ENCODE measurements around the gene SLC35A3. TPM values are rescaled to one million over a fixed set of nuclear protein-coding genes. Genes with fewer than 3 reads are reported as not detected.

The SLC35A3 gene
- total RNA-seq, 1 donor, result 24.6 TPM

GRCh38 chr1:100065183-100065968 lies 95.6 kb downstream of the SLC35A3 start:
- Histone ChIP-seq H3K27ac (ENCODE audit: low read depth, low read length) (no peak overlapping the region), H3K4me1 (ENCODE audit: insufficient read depth, low read length) (no peaks in the 10 kb centered on the region), H2AFZ (ENCODE audit: low read length) (no peak overlapping the region), H3K4me2 (ENCODE audit: insufficient read depth, low read length) (no peak overlapping the region), H4K20me1 (ENCODE audit: insufficient read depth, low read length) (no peaks in the 10 kb centered on the region), H3K4me3 (ENCODE audit: insufficient read depth, low read length) (no peak overlapping the region), H3K27me3 (ENCODE audit: insufficient read depth, low read length) (no peaks in the 10 kb centered on the region), H3K36me3 (ENCODE audit: insufficient read depth, low read length) (peaks cover 62% of the 10 kb centered on the region), H3K9me3 (ENCODE audit: low read depth, low read length) (no peaks in the 10 kb centered on the region), H3K79me2 (ENCODE audit: insufficient read depth, low read length) (peaks cover 34% of the 10 kb centered on the region)
- DNase-seq (ENCODE audit: insufficient read length, low spot score, missing footprints), result no peak
- no peak for TF ChIP-seq CTCF (IDR thresholded peaks at IDR 0.05; ENCODE audit: extremely low read depth, low read depth, low read length)

- Histone ChIP-seq H3K4me1 (ENCODE audit: insufficient read depth, low read length) (no peaks in the 10 kb centered on the region), H2AFZ (ENCODE audit: low read length) (no peak overlapping the region), H3K4me3 (ENCODE audit: insufficient read depth, low read length) (no peak overlapping the region), H3K4me2 (ENCODE audit: insufficient read depth, low read length) (no peak overlapping the region), H3K36me3 (ENCODE audit: insufficient read depth, low read length) (peaks cover 58% of the 10 kb centered on the region), H3K9me3 (ENCODE audit: low read depth, low read length) (no peaks in the 10 kb centered on the region), H3K27ac (ENCODE audit: low read depth, low read length) (no peak overlapping the region), H4K20me1 (ENCODE audit: insufficient read depth, low read length) (no peaks in the 10 kb centered on the region), H3K27me3 (ENCODE audit: insufficient read depth, low read length) (no peaks in the 10 kb centered on the region), H3K79me2 (ENCODE audit: insufficient read depth, low read length) (peaks cover 29% of the 10 kb centered on the region)
- DNase-seq (ENCODE audit: insufficient read length, low spot score, missing footprints), result no peak
- no peak for TF ChIP-seq CTCF (IDR thresholded peaks at IDR 0.05; ENCODE audit: extremely low read depth, low read depth, low read length)
Measured at GRCh38 chr1:100065969-100066227, 96.1 kb downstream of the SLC35A3 start.

- Histone ChIP-seq H4K20me1 (ENCODE audit: insufficient read depth, low read length) (no peaks in the 10 kb centered on the region), H2AFZ (ENCODE audit: low read length) (no peak overlapping the region), H3K27ac (ENCODE audit: low read depth, low read length) (no peak overlapping the region), H3K79me2 (ENCODE audit: insufficient read depth, low read length) (peaks cover 23% of the 10 kb centered on the region), H3K9me3 (ENCODE audit: low read depth, low read length) (no peaks in the 10 kb centered on the region), H3K27me3 (ENCODE audit: insufficient read depth, low read length) (no peaks in the 10 kb centered on the region), H3K4me1 (ENCODE audit: insufficient read depth, low read length) (no peaks in the 10 kb centered on the region), H3K4me2 (ENCODE audit: insufficient read depth, low read length) (no peak overlapping the region), H3K4me3 (ENCODE audit: insufficient read depth, low read length) (no peak overlapping the region), H3K36me3 (ENCODE audit: insufficient read depth, low read length) (peaks cover 54% of the 10 kb centered on the region)
- no peak for DNase-seq (ENCODE audit: insufficient read length, low spot score, missing footprints)
- no peak for TF ChIP-seq CTCF (IDR thresholded peaks at IDR 0.05; ENCODE audit: extremely low read depth, low read depth, low read length)
Measured at GRCh38 chr1:100070201-100070939, 100.6 kb downstream of the SLC35A3 start.

- Histone ChIP-seq H3K27me3 (ENCODE audit: insufficient read depth, low read length) (no peaks in the 10 kb centered on the region), H3K9me3 (ENCODE audit: low read depth, low read length) (no peaks in the 10 kb centered on the region), H3K4me1 (ENCODE audit: insufficient read depth, low read length) (peaks cover 4% of the 10 kb centered on the region), H3K27ac (ENCODE audit: low read depth, low read length) (no peak overlapping the region), H3K36me3 (ENCODE audit: insufficient read depth, low read length) (peaks cover 45% of the 10 kb centered on the region), H4K20me1 (ENCODE audit: insufficient read depth, low read length) (no peaks in the 10 kb centered on the region), H3K4me2 (ENCODE audit: insufficient read depth, low read length) (no peak overlapping the region), H3K4me3 (ENCODE audit: insufficient read depth, low read length) (no peak overlapping the region), H2AFZ (ENCODE audit: low read length) (no peak overlapping the region), H3K79me2 (ENCODE audit: insufficient read depth, low read length) (peaks cover 11% of the 10 kb centered on the region)
- TF ChIP-seq CTCF (IDR thresholded peaks at IDR 0.05; ENCODE audit: extremely low read depth, low read depth, low read length), result no peak
- no peak for DNase-seq (ENCODE audit: insufficient read length, low spot score, missing footprints)
Measured at GRCh38 chr1:100073531-100073930, 103.7 kb downstream of the SLC35A3 start.

Data from osteoblast (primary cell).